ENCODE data around the gene U2AF2.

Gene U2AF2

GRCh38 chr19:55677572-55678028 is 22.8 kb downstream of the U2AF2 start:
- DNase-seq, result no peak

DNA sequence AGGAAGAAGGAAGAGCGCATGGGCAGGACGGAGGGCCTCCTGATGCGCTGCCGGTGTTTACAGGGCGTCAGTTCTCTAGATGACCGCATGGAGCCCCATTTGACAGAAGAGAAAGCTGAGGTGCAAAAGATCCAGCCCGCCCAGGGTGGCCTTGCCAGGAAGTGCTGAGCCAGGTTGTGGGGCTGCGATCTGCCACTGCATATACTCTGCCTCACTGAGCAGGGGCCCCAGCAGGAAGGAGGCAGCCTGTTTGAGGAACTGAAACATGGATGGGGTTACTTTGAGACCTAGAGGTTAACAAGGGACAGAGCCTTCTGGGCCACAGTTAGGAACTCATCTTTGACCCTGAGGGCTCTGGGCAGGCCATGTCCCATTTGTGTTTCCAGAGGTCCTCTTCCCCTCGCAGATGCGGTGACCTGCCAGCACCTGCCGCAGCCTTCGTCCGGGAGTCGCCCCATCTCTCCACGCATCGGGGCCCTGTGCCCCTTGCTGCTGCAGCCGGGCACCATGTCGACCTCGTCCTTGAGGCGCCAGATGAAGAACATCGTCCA is 23.4 kb downstream of the U2AF2 start:
- no peak for DNase-seq

GRCh38 chr19:55679343-55680257 is 24.8 kb downstream of the U2AF2 start:
- DNase-seq, result no peak

GRCh38 chr19:55680339-55681130 is 25.7 kb downstream of the U2AF2 start:
- DNase-seq, result no peak

DNA sequence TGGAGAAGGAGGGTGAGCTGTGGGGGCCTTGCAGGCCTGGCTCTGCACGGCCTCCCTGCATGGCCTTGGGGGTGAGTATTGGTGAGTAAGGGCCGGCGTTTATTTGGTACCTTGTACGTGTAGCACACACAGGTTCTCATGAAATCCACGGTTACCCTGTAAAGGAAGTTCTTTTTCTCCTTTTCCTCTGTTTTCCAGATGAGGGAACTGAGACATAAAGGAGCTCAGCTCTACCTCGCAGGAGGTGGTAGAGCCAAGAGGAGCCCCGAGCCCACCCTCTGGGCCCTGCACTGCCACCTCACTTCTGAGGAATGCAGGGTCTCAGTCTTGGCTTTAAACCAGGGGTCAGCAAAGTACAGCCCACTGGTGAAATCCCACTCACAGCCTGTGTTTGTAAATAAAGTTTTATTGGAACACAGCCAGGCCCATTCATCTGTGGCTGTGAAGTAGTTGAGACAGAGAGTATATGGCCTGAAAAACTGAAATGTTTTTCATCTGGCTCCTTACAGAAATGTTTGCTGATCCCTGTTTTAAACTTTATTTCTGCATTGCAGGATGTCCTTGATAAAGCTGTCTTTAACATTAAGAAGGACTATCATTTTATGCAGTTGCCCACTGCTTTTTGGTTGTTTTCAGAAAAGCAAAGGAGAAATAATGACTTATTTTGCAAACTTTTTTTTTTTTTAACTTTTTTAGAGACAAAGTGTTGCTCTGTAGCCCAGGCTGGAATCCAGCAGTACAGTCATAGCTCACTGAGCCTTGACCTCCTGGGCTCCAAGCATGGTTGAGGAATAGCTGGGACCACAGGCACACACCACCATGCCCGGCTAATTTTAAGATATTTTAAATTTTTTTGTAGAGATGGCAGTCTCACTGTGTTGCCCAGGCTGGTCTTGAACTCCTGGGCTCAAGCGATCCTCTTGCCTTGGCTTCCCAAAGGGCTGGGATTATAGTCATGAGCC is 26.6 kb downstream of the U2AF2 start:
- no peak for DNase-seq

- no peak for DNase-seq
Observed at GRCh38 chr19:55683449-55684261, 28.8 kb downstream of the U2AF2 start.

DNA sequence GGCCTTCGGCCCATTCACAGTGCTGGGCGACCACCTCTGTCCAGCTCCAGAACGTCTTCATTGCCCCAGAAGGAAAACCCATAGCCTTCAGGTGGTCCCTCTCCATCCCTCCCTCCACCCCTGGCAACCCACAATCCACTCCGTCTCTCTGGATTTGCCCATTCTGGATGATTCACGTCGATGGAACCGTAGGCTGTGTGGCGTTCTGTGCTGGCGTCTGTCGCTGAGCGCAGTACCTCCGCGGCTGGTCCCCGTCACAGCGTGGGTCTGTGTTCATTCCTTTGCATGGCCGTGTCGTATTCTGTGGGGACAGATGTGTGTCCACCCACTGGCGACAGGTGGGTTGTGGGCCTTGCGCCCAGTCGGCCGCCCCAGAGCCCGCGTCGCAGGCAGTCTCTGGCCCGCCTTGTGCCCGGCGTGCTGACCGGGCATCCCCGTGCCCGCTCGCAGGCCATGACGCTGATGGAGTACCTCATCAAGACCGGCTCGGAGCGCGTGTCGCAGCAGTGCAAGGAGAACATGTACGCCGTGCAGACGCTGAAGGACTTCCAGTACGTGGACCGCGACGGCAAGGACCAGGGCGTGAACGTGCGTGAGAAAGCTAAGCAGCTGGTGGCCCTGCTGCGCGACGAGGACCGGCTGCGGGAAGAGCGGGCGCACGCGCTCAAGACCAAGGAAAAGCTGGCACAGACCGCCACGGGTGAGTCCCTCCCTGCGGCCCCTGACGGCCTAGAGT is 30.3 kb downstream of the U2AF2 start:
- no peak for DNase-seq

DNA sequence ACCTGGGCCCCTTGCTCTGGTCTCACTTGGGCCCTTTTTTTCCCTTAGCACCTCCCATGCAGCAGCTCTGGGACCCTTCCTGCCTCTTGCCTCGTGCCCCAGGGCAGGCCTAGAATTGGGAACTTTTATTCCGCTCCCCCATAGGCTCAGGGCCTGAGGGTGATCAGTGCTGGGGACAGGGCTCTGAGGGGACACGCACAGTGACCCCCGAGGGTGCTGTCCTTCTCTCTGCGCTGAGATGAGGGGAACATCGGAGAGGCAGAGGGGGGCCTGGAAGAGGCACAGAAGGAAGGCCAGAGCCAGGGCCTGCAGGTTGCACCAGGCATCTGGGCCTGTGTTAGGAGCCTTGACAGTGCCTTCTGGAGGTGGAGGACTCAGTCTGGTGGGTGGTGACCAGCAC is 30.9 kb downstream of the U2AF2 start:
- DNase-seq, result no peak

- no peak for DNase-seq
Observed at GRCh38 chr19:55686311-55687050, 31.6 kb downstream of the U2AF2 start.

DNA sequence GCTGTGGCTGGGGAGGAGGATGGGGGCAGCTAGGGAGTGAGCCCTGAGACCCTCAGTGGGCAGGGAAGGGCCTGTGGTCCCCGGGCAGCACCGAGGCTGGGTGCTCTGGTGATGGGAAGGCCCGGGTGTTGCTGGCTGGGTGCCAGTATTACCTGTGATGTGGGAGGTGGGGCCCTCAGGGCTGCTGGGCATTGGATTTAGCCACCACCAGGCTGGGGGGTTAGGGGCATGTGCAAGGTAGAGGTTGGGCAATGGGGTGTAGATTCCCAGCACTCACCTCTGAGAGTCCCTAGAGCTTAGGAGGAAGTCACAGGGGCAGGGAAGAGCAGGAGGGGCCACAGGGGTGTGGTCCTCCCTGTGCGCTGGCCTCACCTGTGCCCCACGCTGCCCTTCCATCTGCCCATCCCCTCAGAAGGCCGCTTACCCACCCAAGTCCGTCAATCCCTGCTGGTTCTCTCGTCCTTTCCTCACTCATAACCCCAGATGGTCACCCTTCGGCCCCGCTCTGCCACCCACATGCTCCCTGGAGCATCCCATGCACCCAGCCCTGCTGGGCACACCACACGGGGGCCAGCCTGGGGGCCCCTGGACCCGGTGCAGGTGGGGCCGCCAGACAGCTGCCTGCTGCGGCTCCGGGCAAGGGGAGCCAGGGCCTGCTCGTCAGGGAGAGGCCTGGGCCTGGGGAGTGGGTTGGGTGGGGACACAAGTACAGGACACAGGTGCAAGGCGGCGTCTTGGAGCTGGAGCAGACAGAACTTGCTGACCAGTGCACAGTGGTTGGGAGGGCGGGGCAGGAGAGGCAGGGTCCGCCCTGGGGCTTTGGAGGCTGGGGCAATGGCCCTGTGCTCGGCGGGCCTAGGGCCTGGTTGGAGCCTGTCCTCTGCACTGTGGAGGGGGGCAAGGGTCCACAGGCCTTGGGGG is 32.7 kb downstream of the U2AF2 start:
- no peak for DNase-seq

- DNase-seq, result no peak
Observed at GRCh38 chr19:55688422-55689218, 33.8 kb downstream of the U2AF2 start.

DNA sequence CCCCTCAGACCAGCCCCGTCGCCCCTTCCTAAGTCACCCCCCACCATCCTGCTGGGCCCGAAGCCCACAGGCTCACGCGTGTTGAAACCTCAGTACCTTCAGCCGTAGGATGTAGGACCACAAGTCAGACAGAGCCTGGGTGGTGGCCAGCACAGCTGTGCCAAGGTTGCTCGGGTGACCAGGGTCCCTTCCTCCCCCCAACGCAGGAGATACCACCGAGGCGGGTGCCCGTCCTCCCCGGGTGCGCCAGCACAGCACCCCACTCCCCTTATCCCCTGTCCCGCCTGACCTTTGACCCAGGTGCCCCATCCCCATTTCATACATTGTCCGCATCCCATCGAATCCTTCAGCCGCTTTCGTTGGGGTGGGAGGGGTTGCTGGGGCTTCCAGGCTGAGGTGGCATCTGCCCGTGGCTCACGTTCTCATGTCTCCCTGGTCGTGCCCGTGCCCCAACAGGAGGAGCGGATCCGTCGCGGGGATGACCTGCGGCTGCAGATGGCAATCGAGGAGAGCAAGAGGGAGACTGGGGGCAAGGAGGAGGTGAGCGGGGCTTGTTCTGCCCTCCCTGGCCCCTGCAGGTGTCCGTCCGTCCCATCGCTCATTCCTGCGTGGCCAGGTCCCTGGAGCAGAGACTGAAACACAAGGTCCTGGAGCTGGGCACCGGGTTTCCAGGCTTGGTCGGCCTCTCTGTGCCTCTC is 34.7 kb downstream of the U2AF2 start:
- no peak for DNase-seq

- DNase-seq, result no peak
Observed at GRCh38 chr19:55690109-55690768, 35.4 kb downstream of the U2AF2 start.

- DNase-seq, result no peak
Observed at GRCh38 chr19:55690769-55691545, 36.1 kb downstream of the U2AF2 start.

DNA sequence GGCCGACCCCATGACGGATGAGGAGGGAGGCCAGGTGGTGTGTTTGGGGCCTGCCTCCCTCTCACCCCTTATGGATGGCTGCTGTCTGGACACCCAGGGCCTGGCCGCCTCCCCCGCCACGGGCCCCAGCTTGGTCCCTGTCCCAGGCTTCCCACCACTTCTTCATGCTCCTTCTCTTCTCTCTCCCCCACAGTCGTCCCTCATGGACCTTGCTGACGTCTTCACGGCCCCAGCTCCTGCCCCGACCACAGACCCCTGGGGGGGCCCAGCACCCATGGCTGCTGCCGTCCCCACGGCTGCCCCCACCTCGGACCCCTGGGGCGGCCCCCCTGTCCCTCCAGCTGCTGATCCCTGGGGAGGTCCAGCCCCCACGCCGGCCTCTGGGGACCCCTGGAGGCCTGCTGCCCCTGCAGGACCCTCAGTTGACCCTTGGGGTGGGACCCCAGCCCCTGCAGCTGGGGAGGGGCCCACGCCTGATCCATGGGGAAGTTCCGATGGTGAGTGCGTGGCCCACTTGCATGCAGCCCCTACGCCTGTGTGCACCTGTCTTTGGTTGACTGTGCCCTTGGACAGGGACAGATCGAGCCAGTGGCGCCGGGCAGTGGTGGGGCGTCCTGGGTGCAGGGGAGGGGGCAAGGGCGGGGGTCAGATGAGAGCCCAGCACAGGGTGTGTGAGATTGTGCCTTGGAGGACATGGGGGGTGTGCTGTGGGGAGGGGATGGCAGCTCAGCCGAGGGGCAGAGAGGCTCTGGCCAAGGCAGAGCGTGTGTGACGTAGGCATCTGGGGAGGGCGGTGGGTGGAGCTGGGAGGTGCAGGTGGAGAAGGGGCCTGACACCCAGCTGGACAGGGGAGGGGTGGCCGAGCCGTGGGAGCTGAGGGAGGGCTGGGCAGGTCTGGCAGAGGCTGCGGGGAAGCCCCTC is 37.0 kb downstream of the U2AF2 start:
- no peak for DNase-seq

All from NCI-H1694 (cell line).